ENCODE measurements around the gene MYT1. TPM values are rescaled to one million over a fixed set of nuclear protein-coding genes. Genes with fewer than 3 reads are reported as not detected.

The MYT1 gene
- total RNA-seq, 3 donors from 2014 or later (not counting 1 experiment from before 2014, with no cell fraction given) = not detected

DNA sequence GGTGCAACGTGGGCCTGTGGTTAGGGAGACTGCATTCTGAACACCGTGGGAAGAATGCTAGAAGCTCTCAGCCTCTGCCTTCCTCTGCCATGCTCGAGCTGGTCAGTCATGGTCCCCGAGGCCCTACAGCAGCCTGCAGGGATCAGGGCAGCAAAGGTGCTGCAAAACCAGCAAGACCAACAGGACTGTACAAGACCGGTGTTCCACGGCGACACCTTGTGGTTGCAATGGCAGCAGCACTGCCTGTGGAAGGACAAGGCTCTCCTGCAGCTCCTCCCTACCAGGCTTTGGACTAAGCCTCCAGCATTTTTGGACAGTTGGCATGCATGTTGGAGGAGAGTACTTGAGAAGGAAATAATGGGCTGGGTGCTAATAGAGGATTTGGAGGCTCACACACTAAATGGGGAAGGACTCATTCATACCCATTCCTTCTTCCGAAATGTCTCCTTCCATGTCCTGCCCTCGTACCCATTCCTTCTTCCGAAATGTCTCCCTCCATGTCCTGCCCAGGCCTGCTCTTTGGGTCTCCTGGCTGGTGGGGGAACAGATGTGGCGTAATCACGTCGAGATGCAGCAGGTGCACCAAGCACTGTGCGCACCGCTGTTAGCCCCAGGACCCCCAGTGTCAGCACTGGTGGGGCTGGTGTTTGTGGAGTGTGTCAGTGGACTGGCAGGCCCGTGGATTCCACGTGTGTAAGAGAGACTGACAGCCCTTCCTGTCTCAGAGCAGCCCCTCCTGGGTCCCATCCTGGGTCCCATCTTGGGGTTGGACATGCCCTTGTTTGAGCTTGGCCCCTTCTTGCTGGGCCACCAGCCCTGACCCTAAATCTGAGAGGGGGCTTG lies 18.6 kb upstream of the MYT1 start:
- intact Hi-C loops (cut with micrococcal nuclease) = no loop called here
- no peak for ATAC-seq

DNA sequence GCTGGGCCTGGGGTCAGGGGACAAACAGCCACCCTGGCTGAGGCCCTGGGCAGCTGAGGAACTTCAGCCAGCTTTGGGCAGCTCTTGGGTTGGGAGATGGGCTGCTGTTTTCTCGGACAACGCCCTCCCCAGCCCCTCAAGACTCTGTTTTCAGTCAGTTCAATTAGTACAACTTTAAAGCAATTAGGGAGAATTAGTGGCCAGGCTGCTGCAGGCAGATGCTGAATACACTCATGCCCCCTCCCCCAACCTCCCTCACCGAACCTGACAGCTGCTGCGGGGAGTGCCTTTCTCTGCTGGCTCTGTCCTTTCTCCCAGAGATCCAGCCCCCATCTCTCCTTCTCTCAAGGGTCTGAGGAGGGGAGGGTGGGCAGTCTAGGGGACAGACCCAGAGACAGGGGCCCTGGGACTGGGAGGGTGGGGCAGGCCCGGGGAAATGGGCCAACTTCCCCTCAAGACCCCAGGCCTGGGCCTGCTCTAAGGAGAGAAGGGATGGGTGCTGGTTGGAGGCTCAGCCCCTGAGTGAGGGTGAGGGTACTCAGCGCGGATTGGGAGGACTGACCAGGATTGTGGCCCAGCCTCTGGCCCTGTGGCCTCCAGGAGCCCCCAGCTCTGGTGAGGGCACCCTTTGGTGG lies 17.8 kb upstream of the MYT1 start:
- intact Hi-C loops (cut with micrococcal nuclease) = no loop called here
- H3K36me3 ChIP-seq (ENCODE audit: control insufficient read depth, insufficient read depth, low read length) = no peaks in the 10 kb centered on the region
- no peak overlapping the region for H3K27ac ChIP-seq (ENCODE audit: low read length)
- no peaks in the 10 kb centered on the region for H3K27me3 ChIP-seq (ENCODE audit: control insufficient read depth, insufficient read depth, low read length)
- H3K27me3 Mint-ChIP-seq (ENCODE audit: low read depth in 2 of 2) = peaks cover 3 to 6% of the 10 kb centered on the region in 2 donors
- DNase-seq = no peak
- peaks cover 0 to 5% of the 10 kb centered on the region in 2 donors for H3K4me1 Mint-ChIP-seq
- H3K36me3 Mint-ChIP-seq = no peaks in the 10 kb centered on the region
- no peak overlapping the region for H3K4me3 Mint-ChIP-seq
- peaks cover 0 to 2% of the 10 kb centered on the region in 2 donors for H3K9me3 Mint-ChIP-seq
- no peaks in the 10 kb centered on the region for H3K4me1 ChIP-seq (ENCODE audit: control insufficient read depth, insufficient read depth, low read length)
- peaks cover 12% of the 10 kb centered on the region for H3K9me3 ChIP-seq (ENCODE audit: control insufficient read depth, insufficient read depth, low read length)
- no peak for ATAC-seq
- no peak overlapping the region for H3K4me3 ChIP-seq (ENCODE audit: low read length)
- WGBS (ENCODE audit: insufficient coverage) = 94% methylated on average over 6 of the region's 7 CpGs
- TF ChIP-seq, protein P1, sequence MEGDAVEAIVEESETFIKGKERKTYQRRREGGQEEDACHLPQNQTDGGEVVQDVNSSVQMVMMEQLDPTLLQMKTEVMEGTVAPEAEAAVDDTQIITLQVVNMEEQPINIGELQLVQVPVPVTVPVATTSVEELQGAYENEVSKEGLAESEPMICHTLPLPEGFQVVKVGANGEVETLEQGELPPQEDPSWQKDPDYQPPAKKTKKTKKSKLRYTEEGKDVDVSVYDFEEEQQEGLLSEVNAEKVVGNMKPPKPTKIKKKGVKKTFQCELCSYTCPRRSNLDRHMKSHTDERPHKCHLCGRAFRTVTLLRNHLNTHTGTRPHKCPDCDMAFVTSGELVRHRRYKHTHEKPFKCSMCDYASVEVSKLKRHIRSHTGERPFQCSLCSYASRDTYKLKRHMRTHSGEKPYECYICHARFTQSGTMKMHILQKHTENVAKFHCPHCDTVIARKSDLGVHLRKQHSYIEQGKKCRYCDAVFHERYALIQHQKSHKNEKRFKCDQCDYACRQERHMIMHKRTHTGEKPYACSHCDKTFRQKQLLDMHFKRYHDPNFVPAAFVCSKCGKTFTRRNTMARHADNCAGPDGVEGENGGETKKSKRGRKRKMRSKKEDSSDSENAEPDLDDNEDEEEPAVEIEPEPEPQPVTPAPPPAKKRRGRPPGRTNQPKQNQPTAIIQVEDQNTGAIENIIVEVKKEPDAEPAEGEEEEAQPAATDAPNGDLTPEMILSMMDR (IDR thresholded peaks at IDR 0.05) = no peak
- no peak overlapping the region for H3K27ac Mint-ChIP-seq

More for the DNA sequence above, 18.6 kb upstream of the MYT1 start:
- Mint-ChIP-seq H3K27me3 (ENCODE audit: low read depth in 2 of 2) (peaks cover 6 to 8% of the 10 kb centered on the region in 2 donors), H3K36me3 (no peaks in the 10 kb centered on the region), H3K9me3 (peaks cover 0 to 2% of the 10 kb centered on the region in 2 donors), H3K4me3 (no peak overlapping the region), H3K27ac (no peak overlapping the region), H3K4me1 (peaks cover 0 to 5% of the 10 kb centered on the region in 2 donors)
- Histone ChIP-seq H3K4me1 (ENCODE audit: control insufficient read depth, insufficient read depth, low read length) (no peaks in the 10 kb centered on the region), H3K4me3 (ENCODE audit: low read length) (no peak overlapping the region), H3K36me3 (ENCODE audit: control insufficient read depth, insufficient read depth, low read length) (no peaks in the 10 kb centered on the region), H3K27ac (ENCODE audit: low read length) (no peak overlapping the region), H3K9me3 (ENCODE audit: control insufficient read depth, insufficient read depth, low read length) (peaks cover 12% of the 10 kb centered on the region), H3K27me3 (ENCODE audit: control insufficient read depth, insufficient read depth, low read length) (no peaks in the 10 kb centered on the region)
- 90% methylated on average over 17 of the region's 17 CpGs for WGBS (ENCODE audit: insufficient coverage)
- DNase-seq = no peak
- TF ChIP-seq, protein P1 (IDR thresholded peaks at IDR 0.05) = no peak

DNA sequence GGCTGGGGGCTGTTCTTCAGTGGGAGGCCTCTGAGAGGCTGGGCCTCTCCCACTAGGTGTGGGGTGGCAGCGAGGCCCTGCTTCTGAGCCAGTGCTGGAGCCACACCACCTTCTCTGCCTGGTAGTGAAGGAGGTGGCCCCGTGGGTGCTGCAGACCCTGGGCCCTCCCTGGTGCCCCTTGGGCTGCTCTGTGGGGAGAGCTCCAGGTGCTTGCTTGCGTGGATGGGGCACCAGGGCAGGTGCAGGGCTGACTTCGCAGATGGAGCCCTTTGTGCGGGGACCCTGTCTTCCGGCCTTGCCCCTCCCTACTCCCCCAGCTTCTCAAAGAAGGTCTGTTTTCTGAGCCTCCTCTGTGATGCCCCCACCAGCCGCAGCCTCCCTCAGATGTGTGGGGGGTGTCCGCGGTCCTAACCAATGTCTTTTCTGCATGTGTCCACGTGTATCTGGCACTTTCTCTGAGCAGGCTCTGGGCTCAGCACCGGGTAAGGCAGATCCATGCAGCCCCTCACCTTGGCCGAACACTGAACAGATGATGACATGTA lies 17.2 kb upstream of the MYT1 start:
- Mint-ChIP-seq H3K9me3 (peaks cover 0 to 2% of the 10 kb centered on the region in 2 donors), H3K36me3 (no peaks in the 10 kb centered on the region), H3K27me3 (ENCODE audit: low read depth in 2 of 2) (peaks cover 3 to 4% of the 10 kb centered on the region in 2 donors), H3K4me3 (no peak overlapping the region), H3K4me1 (peaks cover 0 to 4% of the 10 kb centered on the region in 2 donors), H3K27ac (no peak overlapping the region)
- WGBS (ENCODE audit: insufficient coverage) = 88% methylated on average over 10 of the region's 12 CpGs
- Histone ChIP-seq H3K36me3 (ENCODE audit: control insufficient read depth, insufficient read depth, low read length) (no peaks in the 10 kb centered on the region), H3K9me3 (ENCODE audit: control insufficient read depth, insufficient read depth, low read length) (peaks cover 12% of the 10 kb centered on the region), H3K4me1 (ENCODE audit: control insufficient read depth, insufficient read depth, low read length) (no peaks in the 10 kb centered on the region), H3K27ac (ENCODE audit: low read length) (no peak overlapping the region), H3K4me3 (ENCODE audit: low read length) (no peak overlapping the region), H3K27me3 (ENCODE audit: control insufficient read depth, insufficient read depth, low read length) (no peaks in the 10 kb centered on the region)
- TF ChIP-seq, protein P1 (IDR thresholded peaks at IDR 0.05) = no peak
- intact Hi-C loops (cut with micrococcal nuclease) = no loop called here
- DNase-seq (no peak), ATAC-seq (no peak)
